Activated naive CD8-positive, alpha-beta T cell treated with anti-CD3 and anti-CD28 coated beads, Interleukin-2, amount 50 U/mL, for 24 hours (primary cell): Measurements from ENCODE around the gene BEND4.
"Not testable (repeated sequence)": the region's sequence is repeated elsewhere in the genome, so short reads cannot be mapped to it uniquely, and the experiment has no call there.

Source experiments
- ATAC-seq: fragments of 150-1000 bp; cut with Tn5 transposase; one replicate; pipeline ENCODE4 v1.10.0; 2021
- DNase-seq: peaks from one replicate; pipeline ENCODE4 v3.0.0; 2021
- H3K27ac Mint-ChIP-seq: one replicate; pipeline ENCODE4 v1.8.0; 2021; ENCODE audit warnings: mild to moderate bottlenecking, mixed read lengths
- H3K27me3 Mint-ChIP-seq: one replicate; pipeline ENCODE4 v1.8.0; 2021; ENCODE audit warnings: mixed read lengths
- H3K36me3 Mint-ChIP-seq: one replicate; pipeline ENCODE4 v1.8.0; 2021; ENCODE audit warnings: low read depth, mixed read lengths
- H3K4me1 Mint-ChIP-seq: one replicate; pipeline ENCODE4 v1.8.0; 2021; ENCODE audit warnings: mixed read lengths
- H3K4me3 Mint-ChIP-seq: one replicate; pipeline ENCODE4 v1.8.0; 2021; ENCODE audit warnings: mild to moderate bottlenecking, moderate library complexity, mixed read lengths
- H3K9me3 Mint-ChIP-seq: one replicate; pipeline ENCODE4 v1.8.0; 2021; ENCODE audit warnings: mixed read lengths

BEND4 gene

DNA sequence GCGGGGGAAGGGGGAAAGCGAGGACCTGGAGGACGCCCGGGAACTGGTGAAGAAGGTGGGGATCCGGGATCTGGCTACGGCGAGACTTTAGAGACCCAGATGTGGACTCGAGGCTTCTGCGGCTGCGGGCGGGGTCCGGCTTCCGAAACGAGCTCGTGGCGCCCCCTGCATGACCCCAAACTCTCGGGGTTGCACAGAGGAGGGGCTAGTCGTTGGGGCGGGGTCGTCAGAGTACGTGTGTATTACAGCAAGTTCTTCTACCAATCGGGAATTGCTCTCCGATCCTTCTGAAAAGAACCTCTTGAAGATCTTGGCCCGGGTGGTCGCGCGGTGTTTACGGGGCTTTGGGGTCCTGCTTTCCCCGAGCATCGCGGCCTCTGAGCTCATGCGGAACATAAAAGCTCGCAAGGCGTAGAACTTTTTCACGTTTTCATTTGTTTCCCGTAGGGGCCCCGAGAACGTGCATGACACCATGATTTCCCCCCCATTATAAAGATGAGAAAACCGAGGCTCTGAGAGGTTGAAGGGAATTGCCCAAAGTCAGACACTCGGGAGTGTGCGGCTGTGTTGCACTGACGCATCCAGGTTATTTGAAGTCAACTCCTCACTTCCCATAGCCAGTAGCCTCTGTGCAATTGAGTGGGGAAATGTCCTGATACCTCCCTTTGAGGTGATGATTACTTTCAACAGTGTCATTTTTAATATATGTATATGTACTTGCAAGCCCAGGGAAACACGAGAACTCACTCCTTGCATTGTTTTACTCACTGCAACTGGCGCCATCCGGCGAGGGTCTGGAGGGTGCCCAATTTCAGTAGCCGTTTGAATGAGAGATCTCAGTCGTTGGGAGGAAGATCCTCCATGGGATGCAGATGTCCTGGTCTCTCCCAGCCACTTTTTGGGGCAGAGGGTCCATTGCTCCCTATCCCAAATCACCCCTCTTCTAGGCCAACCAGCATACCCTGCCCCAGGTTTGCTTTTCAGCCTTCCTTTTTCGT lies at the start of gene BEND4:
TSS of gene BEND4 (minus strand) at position 149 of the 998 bp plus-strand sequence. CDS start 512 bp downstream, outside the sequence.
- Mint-ChIP-seq H3K4me1 (peaks cover 19% of the 10 kb centered on the region), H3K4me3 (peak within 1 kb of the TSS; percentile 88), H3K9me3 (no peaks in the 10 kb centered on the region), H3K36me3 (peaks cover 2% of the 10 kb centered on the region), H3K27ac (peak within 1 kb of the TSS; percentile 2), H3K27me3 (peaks cover 50% of the 10 kb centered on the region)
- ATAC-seq (no peak), DNase-seq (no peak)

DNA sequence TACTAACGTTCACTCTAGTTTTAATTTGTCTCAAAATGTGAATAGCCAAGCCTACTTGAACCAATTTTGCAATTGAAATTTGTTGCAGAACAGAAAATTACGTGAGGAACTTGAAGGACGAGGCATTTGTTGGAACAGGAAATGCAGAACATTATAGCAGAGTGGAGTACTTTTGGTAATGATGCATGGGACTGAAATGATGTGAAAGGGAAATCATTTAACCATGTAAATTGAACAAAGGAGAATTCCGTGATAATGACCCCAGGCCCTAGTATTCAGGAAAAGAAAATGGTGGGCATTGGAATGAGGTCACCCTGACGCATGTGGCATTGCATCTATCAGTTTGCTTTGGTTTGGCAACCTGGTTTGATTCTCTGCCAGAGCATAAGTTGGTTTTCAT lies 44.9 kb upstream of the BEND4 start:
- DNase-seq (no peak), ATAC-seq (no peak)
- Mint-ChIP-seq H3K4me1 (no peaks in the 10 kb centered on the region), H3K4me3 (no peak overlapping the region), H3K9me3 (no peaks in the 10 kb centered on the region), H3K36me3 (no peaks in the 10 kb centered on the region), H3K27ac (no peak overlapping the region), H3K27me3 (peaks cover 5% of the 10 kb centered on the region)

DNA sequence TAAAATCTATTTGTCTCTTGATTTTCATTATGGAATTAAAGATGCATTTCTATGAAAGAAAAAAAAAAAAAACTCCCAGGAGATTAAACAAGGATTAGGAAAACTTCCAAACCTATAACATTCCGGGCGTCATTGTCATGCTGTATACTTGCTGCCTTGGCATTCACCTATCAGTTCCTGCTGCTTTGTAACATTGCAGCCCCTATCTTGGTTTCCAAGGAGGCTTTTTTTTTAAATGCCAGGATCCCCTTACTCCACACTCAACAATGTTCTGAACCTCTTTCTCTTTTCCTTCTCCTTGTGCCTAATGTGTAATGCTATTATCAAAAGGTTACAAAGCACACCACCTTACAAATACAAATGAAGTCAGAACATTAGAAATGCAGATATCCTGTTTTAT lies 20.5 kb upstream of the BEND4 start:
- DNase-seq, result no peak
- H3K36me3 Mint-ChIP-seq, result no peaks in the 10 kb centered on the region

DNA sequence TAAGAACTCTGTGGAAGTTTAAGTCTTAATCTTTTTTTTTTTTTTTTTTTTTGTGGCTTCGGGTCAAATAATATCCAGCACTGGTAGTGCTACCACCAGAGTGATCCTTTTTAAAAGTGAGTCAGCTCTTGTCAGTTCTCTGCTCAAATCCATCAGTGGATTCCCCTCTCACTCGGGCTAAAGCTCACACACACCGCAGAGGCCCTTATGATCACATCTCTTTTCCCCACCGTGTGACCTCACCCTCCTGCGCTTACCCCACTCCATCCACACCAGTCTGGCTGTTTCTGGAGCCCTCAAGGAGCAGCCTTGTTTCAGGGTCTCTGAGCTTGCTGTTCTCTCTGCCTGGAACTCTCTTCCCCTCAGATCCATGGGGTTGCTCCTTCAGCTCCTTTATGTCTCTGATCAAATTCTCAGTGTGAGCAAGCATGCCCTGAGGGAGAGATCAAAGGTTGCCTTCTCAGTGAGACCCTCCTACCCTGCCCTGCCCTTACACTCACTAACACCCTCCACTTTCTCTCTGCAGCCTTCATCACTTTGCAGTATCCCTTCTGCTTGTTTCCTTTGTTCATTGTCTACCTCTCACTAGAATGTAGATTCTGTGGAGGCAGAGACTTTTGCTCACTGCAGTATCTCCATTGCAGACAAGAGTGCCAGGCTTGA lies 19.8 kb upstream of the BEND4 start:
- H3K4me1 Mint-ChIP-seq, result no peaks in the 10 kb centered on the region
- no peak for DNase-seq
- H3K9me3 Mint-ChIP-seq, result no peaks in the 10 kb centered on the region
- no peak overlapping the region for H3K27ac Mint-ChIP-seq
- H3K36me3 Mint-ChIP-seq, result no peaks in the 10 kb centered on the region
- H3K4me3 Mint-ChIP-seq, result no peak overlapping the region
- peaks cover 4% of the 10 kb centered on the region for H3K27me3 Mint-ChIP-seq
- ATAC-seq, result no peak

More for the DNA sequence above, 20.5 kb upstream of the BEND4 start:
- peaks cover 2% of the 10 kb centered on the region for H3K27me3 Mint-ChIP-seq
- H3K4me3 Mint-ChIP-seq, result no peak overlapping the region
- H3K27ac Mint-ChIP-seq, result no peak overlapping the region
- H3K4me1 Mint-ChIP-seq, result no peaks in the 10 kb centered on the region
- no peak for ATAC-seq
- no peaks in the 10 kb centered on the region for H3K9me3 Mint-ChIP-seq

DNA sequence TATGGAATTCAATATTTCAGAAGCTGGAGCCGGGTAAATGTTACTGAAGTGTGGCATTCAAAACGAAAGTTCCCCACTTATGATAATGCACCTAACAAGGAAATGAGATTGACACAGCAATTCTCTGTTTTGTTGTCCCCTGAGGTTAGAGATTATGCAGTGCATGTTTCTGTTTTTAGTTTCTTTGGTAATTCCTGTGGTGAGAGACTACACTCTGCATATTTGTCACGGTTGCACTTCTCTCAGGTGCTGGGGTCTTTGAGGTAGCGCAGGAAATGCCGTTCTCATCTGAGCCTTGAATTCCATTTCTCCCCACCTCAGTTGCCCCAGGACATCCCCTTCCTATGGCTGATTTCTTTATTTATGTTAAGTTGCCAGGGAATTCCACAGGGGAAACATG lies 15.3 kb upstream of the BEND4 start:
- Mint-ChIP-seq H3K4me1 (no peaks in the 10 kb centered on the region), H3K36me3 (no peaks in the 10 kb centered on the region), H3K4me3 (no peak overlapping the region), H3K9me3 (no peaks in the 10 kb centered on the region), H3K27me3 (peaks cover 6% of the 10 kb centered on the region), H3K27ac (no peak overlapping the region)
- no peak for DNase-seq
- no peak for ATAC-seq

DNA sequence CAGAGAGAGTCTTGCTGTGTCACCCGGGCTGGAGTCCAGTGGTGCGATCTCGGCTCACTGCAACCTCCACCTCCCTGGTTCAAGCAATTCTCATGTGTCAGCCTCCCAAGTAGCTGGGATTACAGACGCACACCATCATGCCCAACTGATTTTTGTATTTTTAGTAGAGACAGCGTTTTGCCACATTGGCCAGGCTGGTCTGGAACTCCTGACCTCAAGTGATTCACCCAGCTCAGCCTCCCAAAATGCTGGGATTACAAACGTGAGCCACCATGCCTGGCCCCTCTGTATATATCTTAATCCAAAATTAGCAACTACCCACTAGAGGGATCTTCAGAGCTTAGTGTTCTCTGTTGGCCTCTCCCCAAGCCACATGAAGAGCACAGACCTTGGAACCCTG lies 13.7 kb upstream of the BEND4 start:
- not testable (repeated sequence) for H3K9me3 Mint-ChIP-seq, H3K4me3 Mint-ChIP-seq, DNase-seq, H3K27ac Mint-ChIP-seq, ATAC-seq, H3K27me3 Mint-ChIP-seq, H3K36me3 Mint-ChIP-seq, H3K4me1 Mint-ChIP-seq

DNA sequence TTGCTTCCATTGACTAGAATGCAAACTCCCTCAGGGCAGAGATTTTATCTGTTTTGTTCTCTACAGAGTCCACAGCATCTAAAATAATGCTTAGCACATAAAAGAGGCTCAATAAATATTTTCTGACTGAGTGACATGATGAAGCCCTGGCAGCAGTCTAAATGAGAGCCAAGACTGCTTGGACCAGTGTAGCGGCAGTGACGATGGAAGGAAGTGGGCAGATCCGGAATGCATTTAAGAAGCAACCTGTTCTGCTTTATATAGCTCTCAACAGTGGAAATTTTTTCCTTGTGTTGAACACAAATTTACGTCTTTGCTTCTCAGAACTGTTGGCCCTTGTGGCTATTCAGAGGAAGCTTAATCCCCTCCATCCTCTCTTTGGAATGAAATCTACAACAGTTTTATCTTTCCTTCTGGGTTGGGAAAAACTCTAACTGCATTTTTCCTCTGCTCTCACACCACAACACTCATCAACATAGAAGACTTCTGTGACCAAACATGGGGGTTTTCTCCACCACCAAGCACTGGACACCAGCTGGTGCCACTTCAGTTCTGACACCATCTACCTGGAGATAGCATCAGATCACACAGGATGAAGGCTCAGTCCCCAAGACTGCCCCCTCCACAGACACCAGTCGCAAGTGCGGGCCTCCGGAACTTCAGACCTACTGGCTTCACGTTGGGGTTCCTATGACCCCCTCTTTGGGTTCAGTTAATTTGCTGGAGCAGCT lies 7.0 kb upstream of the BEND4 start:
- no peaks in the 10 kb centered on the region for H3K9me3 Mint-ChIP-seq
- H3K27me3 Mint-ChIP-seq, result peaks cover 11% of the 10 kb centered on the region
- H3K27ac Mint-ChIP-seq, result no peak overlapping the region
- DNase-seq, result no peak
- ATAC-seq, result no peak
- H3K4me1 Mint-ChIP-seq, result no peaks in the 10 kb centered on the region
- no peak overlapping the region for H3K4me3 Mint-ChIP-seq
- no peaks in the 10 kb centered on the region for H3K36me3 Mint-ChIP-seq

DNA sequence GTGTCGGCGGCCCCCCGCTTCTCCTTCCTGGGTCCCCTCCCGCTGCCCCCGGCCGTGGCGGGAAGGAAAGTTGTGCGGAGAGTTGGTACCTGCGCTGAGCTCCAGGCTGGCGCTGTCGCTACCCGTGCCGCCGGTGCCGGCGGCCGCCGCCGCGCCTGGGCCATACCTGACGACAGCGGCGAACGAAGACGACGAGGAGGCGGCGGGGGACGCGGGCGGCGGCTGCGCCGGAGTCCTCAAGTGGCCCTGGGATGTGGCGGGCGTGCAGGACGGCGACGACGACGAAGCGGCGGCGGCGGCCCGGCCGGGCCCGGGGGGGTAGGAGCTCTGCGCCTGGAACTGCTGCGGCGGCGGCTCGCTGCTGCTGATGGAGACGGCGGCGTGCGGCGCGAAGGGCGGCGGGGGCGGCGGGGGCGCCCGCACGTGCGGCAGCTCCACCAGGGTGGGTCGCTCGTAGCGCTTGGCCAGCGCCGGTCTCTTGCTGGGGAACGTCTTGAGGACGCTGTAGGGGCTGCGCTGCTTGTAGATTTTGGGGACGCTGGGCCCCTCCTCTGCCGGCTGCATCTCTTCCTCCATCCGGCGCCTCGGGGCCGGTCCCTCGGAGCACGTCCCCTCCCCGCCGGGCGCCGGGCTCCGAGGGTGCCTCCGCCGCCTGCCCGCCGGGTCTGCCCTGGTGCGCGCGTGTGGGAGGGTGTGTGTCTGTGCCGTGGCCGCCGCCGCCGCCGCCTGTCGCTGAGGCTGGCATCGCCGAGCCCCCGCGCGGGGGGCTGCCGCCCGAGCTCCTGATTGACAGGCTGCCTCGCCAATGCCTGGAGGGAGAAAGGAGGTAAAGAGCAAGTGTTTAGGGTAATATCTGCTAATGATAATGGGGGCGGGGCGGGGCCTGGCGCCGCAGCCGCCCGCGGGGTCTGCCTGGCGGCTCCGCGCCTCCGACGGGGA lies 618 bp downstream of the BEND4 start:
- peak; percentile 48 for DNase-seq
- ATAC-seq, result peak; percentile 50
- Mint-ChIP-seq H3K4me3 (peak overlapping the region; percentile 88), H3K27me3 (peaks cover 48% of the 10 kb centered on the region), H3K4me1 (peaks cover 19% of the 10 kb centered on the region), H3K27ac (no peak overlapping the region), H3K36me3 (peaks cover 2% of the 10 kb centered on the region), H3K9me3 (no peaks in the 10 kb centered on the region)

DNA sequence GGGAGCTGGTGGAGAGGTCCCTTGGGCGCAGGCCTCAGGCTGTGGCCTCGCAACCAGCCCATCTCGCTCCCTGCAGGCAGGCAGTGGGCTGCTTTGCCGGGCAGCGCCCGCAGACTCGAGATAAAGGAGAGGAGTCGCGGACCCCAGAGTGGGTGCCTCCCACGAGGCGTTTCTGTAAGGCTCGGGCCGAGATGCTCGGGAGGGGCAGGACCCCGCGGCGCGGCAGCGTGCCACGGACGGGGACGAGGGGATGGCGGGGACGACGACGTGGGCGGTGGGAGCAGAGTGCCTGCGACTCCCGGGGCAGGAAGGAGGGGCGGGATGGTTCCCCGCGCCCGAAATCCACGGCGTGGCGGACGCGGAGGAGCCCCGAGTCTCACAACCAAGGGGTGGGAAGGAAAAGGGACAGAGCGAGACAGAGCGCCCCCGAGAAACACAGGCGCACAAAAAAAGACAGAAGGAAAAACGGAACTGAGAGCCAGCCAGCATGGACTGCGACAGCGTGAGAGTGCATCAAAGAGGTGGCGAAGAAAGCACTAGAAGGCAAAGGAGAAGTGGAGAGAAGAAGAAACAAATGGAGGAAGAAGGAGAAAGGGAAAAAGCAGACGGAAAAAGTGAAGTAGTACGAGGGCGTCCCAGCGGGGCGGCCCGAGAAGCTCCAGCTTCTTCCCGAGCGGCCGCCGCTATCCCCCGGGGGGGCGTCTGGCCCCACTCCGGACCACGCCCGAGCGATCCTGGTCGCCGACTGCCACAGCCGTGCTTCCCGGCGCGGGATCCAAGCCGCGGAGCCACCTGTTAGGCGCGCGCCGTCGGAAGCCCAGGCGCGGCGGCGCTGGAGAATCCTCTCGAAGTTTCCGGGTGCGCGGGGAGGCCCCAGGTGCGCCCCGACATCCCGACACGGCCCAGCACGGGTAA lies 1.5 kb downstream of the BEND4 start:
- H3K4me1 Mint-ChIP-seq, result peaks cover 19% of the 10 kb centered on the region
- H3K4me3 Mint-ChIP-seq, result peak overlapping the region; percentile 88
- peak overlapping the region; percentile 70 for H3K27ac Mint-ChIP-seq
- peak; percentile 8 for ATAC-seq
- H3K36me3 Mint-ChIP-seq, result peaks cover 2% of the 10 kb centered on the region
- DNase-seq, result no peak
- H3K9me3 Mint-ChIP-seq, result no peaks in the 10 kb centered on the region
- peaks cover 45% of the 10 kb centered on the region for H3K27me3 Mint-ChIP-seq

DNA sequence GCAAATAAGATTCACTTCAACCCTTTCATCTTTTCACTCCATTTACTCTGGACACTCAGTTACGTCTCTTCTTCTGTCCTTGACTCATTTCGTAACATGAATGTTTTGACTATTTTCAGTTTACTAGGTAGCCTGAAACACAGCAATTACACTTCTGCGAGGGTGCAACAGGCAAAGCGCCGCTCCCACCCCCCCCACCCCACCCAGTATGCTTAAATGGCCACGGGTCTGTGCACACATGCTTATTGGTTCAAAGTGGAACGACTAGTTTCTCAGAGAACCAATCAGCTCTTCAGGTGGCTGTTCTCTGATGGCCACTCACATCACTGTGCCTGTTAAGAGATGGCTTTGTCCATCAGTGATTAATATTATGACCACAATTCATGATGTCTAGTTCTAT lies 3.5 kb downstream of the BEND4 start:
- Mint-ChIP-seq H3K4me1 (peaks cover 19% of the 10 kb centered on the region), H3K27ac (no peak overlapping the region), H3K9me3 (no peaks in the 10 kb centered on the region), H3K27me3 (peaks cover 42% of the 10 kb centered on the region), H3K36me3 (peaks cover 2% of the 10 kb centered on the region), H3K4me3 (no peak overlapping the region)
- no peak for ATAC-seq
- DNase-seq, result no peak

DNA sequence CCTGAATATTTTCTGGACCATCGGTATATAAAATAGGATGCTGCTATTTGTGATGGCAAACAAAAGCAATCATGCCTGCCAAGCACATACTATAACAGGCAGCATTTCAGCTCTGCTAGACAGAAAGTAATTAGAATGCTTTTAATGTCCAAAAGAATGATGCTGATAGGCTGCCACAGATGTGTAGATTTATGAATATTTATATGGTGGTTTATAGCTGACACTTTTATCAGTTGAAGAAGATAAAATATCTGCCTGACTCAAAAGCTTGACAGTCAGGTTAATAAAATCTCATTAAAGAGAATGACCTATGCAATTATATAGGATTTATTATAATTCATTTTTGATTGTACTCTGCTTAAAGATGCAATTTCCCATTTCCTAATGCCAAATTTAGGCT lies 4.0 kb downstream of the BEND4 start:
- H3K4me3 Mint-ChIP-seq, result no peak overlapping the region
- ATAC-seq, result no peak
- no peak for DNase-seq

DNA sequence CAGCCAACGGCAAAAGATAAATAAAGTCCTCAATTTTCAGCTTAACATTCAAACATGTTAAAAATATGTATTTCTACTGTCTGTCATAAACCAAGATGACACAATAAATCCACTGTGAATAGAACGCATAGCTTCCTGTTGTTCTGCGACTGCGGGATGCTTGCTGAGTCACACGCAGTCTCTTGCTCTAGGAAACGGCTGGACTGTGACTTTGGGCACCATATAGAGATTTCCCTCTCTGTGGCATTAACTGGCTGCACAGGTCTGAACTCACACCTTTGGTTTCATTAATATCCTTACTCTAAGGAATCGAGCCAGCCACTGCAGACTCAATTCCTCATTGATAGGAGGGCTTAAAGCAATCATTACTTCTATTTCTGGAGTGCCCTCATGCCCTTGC lies 8.4 kb downstream of the BEND4 start:
- ATAC-seq (no peak), DNase-seq (no peak)
- Mint-ChIP-seq H3K4me3 (no peak overlapping the region), H3K27me3 (peaks cover 10% of the 10 kb centered on the region), H3K4me1 (no peaks in the 10 kb centered on the region), H3K36me3 (no peaks in the 10 kb centered on the region), H3K9me3 (no peaks in the 10 kb centered on the region), H3K27ac (no peak overlapping the region)

More for the DNA sequence above, 4.0 kb downstream of the BEND4 start:
- H3K9me3 Mint-ChIP-seq, result no peaks in the 10 kb centered on the region
- peaks cover 19% of the 10 kb centered on the region for H3K4me1 Mint-ChIP-seq
- H3K36me3 Mint-ChIP-seq, result peaks cover 2% of the 10 kb centered on the region
- peaks cover 37% of the 10 kb centered on the region for H3K27me3 Mint-ChIP-seq
- H3K27ac Mint-ChIP-seq, result no peak overlapping the region

DNA sequence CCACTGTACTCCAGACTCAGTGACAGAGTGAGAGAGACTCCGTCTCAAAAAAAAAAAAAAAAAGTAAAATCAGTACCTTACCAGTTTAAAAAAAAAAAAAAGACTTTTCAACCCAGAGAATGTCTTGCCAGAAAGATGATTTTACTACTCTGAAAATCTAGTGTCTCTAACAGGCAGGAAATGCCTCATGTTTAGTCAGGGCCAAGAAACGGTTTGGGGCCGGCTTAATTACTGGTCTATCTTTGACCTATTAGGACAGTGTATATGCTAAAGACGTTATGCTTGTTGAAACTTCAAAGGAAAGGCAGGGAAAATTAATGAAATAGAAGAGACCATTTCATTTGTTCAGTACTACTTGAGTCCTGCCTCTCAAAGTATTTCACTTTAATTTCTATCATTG lies 9.9 kb downstream of the BEND4 start:
- Mint-ChIP-seq H3K4me3 (no peak overlapping the region), H3K4me1 (no peaks in the 10 kb centered on the region), H3K27ac (no peak overlapping the region), H3K27me3 (peaks cover 10% of the 10 kb centered on the region), H3K36me3 (no peaks in the 10 kb centered on the region), H3K9me3 (no peaks in the 10 kb centered on the region)
- ATAC-seq, result no peak
- no peak for DNase-seq
